Stromal cell of bone marrow (primary cell): ENCODE measurements around the gene PLCG1.
"Not testable (repeated sequence)": the region's sequence is repeated elsewhere in the genome, so short reads cannot be mapped to it uniquely, and the experiment has no call there.

Experiments used
- DNase-seq: peaks from one replicate; pipeline ENCODE4 v3.0.0-alpha.2; 2012; ENCODE audit warnings: low read depth

PLCG1 gene

DNA sequence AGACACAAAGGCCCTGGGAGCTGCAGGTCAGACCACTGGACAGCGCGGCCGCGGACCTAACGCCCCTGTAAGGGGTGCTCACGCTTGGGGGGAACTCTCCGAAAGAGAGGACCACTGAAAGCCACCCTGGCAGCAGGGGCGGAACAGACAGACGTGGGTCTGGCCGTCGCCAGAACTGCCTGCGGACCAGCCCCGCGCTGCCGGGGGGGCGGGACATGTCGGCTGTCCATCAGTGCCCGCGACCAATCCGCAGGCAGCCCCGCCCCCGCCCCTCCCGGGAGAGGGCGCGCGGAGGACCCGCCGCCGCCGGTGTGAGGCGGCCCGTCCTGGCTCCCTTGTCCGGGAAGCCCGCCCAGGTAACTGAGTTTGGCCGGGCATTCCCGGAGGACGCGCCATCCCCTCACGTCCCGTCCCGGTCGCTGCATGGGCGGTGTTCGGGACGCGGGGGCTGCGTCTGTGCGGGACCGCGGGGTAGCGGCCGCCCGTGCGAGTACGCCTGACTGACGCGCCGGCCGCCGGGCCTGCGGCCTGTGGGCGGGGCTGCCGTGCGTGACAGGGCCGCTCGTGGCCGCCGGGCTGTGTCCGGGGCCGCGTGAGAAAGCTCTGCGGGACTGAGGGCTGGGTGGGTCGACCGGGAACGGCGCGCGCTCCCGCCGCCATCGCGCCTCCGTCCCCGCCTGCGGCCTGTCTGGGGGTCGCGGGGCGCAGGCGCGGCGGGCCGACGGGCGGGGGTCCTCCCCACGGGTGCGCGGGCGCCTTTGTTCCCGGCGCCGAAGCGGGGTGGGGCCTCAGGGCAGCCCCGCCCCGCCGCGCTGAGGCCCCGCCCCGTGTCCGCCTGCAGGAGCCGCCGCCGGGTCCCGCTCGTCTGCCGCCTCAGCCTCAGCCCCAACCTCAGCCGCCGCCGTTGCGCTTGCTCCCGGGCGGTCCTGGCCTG lies at the start of gene PLCG1:
Gene PLCG1 (plus strand): TSS at position 864 of the 934 bp plus-strand sequence. CDS start 99 bp downstream, outside the sequence.
- peak; percentile 55 for DNase-seq

DNA sequence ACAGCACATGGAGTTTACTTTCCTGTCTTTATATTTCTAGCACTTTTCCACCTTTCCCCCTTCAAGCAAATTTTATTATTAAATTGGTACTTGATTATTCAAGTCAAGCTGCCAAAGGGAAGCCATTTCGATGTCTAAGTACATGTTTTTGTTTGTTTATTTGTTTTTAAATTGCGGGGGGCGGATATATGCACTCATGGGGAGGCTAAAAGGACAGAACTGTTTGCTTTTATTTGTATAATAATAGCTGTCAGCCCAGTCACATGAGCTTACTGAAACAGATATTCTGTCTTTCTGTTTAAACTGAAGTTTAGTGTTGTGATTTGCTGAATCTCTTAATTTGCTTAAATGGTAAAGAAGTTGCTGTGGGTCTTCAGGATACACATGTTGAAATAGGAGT lies 49.6 kb upstream of the PLCG1 start:
- DNase-seq: no peak

DNA sequence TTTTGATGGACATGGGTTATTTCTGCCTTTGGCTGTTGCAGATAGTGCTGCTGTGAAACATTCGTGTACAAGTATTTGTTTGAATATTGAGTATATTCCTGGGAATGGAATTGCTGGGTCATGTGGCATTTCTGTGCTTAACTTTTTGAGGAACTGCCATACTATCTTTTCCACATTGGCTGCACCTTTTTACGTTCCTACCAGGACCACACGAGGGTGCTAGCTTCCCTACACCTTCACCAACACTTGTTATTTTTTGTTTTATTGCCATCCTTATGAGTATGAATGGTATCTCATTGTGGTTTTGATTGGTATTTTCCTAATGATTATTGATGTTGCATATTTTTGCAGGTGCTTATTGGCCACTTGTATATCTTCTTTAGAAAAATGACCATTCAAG lies 47.8 kb upstream of the PLCG1 start:
- no peak for DNase-seq

GRCh38 chr20:41091927-41092326 lies 45.4 kb upstream of the PLCG1 start:
- DNase-seq: no peak

DNA sequence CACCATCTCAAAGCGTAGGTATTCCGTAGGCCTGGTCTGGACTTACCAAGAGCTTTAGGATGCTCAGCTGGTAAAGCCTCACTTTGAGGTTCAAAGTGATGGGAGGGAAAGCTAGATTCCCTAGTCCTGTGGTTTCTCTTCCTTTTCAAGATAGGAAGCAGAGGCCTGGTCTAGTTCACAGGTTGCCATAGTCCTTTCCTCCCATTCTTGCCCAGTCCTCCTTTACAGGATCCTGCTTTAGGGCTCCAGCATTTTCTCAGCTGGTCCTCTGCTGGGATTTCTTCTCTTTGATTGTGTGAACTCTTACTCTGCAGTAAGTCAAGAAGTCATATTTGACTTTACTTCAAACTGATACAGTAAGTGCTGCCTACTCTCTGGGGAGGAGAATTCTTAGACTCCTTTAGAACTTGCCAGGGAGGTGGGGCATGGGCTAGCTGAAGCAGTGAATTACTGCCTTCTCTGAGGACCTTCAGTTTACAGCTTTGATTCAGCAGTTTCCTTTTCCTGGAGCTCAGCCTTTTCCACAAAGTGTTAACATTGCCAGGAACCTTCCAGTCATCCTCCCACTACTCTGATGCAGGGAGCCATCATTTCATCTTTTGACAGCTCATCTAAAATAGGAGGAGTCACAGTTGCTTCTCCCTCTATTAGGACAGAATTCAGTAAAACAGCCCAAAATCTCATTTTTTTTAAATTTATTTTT lies 42.8 kb upstream of the PLCG1 start:
- peak; percentile 84 for DNase-seq

DNA sequence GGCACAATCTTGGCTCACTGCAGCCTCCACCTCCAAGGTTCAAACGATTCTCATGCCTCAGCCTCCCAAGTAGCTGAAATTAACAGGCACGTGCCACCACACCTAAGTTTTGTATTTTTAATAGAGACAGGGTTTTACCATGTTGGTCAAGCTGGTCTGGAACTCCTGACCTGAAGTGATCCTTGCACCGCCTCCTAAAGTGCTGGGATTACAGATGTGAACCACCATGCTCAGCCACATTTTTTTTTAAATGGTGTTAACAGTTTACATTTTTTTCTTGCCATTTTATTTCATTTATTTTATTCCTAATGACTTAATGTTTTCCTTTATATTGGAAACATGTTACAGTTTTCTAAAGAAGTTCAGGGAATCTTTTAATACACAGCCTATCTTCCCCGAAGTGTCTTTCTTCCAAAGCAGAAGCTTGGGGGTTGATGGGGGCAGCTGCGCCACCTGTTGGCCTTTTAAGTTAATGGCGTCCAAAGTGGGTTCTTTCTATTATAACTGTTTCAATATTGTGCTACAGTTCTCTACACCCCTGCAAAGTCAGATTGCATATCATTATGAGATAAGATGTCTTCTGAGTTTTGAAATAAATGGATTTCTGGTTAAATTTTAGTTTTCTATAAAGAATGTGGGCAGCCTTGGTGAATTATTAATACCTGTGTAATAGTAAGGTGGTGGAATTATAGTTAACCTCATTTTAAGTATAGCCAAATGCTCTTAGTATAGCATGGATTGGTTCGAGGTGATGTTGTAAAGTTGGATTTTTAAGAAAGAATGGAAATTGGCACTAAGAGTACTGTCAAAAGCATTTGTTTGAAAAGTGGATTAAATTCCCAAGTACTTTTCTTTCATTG lies 42.0 kb upstream of the PLCG1 start:
- peak; percentile 45 for DNase-seq

GRCh38 chr20:41098703-41099250 lies 38.6 kb upstream of the PLCG1 start:
- peak; percentile 28 for DNase-seq

DNA sequence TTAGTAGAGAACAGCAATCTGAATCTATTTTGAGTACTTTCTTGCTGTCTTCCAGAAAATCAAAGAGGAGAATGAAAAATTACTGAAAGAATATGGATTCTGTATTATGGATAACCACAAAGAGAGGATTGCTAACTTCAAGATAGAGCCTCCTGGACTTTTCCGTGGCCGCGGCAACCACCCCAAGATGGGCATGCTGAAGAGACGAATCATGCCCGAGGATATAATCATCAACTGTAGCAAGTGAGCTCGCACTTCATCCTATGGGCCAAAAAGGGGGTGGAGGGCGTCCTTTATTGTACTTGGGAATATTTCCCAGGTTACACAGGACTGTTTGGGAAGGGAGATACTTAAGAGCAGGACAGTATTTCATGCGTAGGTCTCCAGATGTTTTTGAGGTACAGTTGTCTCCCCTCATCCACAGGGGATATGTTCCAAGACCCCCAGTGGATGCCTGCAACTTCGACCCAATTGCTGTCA lies 37.3 kb upstream of the PLCG1 start:
- DNase-seq: no peak

- DNase-seq: no peak
These were observed 35.7 kb upstream of the PLCG1 start for GRCh38 chr20:41101660-41102059.

- no peak for DNase-seq
These were observed 28.8 kb upstream of the PLCG1 start for GRCh38 chr20:41108531-41108930.

GRCh38 chr20:41110012-41110411 lies 27.3 kb upstream of the PLCG1 start:
- DNase-seq: no peak

- DNase-seq: no peak
These were observed 26.3 kb upstream of the PLCG1 start for GRCh38 chr20:41110930-41111577.

DNA sequence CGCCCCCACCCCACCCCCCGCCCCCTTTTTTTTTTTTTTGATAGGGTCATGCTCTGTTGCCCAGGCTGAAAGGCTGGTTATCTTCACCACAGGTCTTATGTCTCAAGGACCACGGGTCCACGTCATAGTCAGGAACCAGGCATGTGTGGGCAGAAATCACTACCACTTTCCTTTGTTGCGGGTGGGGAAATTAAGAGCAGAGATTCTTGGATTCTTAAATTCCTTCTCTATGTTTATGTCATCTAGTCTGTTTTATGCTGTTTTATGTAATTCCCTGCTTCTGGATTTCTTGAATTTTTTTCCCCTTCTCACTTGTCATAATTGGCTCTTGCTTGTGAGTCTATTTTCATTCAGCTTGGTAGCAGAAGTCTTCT lies 25.8 kb upstream of the PLCG1 start:
- DNase-seq: no peak

DNA sequence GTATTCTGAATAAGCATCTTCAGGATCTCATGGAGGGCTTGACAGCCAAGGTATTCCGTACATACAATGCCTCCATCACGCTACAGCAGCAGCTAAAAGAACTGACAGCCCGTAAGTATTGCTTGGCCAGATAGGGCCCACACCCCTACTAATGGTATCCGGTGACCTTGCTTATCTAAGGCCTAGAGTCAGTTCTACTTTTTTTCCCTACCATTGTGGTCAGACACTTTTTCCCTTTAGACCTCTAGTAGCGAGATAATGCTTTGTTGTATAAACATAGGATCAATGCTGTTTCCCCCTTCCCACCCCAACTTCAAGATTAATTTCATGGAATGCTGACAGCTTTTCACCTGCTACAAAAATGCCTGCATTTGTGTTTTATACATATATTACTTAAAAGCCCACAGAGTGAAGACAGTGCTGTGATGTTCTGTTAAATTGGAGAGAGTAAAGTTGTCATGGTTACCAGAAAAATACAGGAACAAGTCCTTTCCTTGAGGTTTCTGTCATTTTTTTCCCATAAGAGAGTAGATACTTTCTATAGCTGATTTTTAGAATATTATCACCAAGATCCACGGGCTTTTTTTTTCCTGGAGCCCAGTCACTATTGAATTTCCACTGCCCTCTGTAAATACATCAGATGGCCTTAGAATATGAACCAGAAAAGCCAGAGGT lies 20.9 kb upstream of the PLCG1 start:
- no peak for DNase-seq

GRCh38 chr20:41118159-41118558 lies 19.2 kb upstream of the PLCG1 start:
- DNase-seq: not testable (repeated sequence)

GRCh38 chr20:41118632-41119031 lies 18.7 kb upstream of the PLCG1 start:
- no peak for DNase-seq

GRCh38 chr20:41119614-41120561 lies 17.5 kb upstream of the PLCG1 start:
- DNase-seq: no peak

DNA sequence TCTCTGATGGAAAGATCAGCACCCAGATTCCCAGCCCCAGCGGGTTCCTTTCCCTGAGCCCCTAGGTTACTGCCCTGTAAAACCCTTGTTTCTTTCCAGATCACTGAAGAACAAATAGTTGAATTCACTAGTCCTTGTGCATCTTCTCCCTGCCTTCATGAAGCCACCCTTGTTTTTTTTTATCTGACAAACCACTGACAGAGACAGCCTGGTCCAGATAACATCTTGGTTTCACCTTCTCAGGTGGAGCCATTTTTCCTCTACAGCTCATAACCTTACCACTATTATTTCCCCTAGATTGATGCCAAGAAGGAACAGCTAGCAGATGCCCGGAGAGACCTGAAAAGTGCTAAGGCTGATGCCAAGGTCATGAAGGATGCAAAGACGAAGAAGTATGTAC lies 15.9 kb upstream of the PLCG1 start:
- no peak for DNase-seq

DNA sequence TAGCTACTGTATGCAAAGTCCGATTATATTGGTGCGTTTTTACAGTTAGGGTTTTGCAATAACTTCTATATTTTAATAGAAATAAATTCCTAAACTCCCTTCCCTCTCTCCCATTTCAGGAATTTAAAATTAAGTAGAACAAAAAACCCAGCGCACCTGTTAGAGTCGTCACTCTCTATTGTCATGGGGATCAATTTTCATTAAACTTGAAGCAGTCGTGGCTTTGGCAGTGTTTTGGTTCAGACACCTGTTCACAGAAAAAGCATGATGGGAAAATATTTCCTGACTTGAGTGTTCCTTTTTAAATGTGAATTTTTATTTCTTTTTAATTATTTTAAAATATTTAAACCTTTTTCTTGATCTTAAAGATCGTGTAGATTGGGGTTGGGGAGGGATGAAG lies 13.7 kb upstream of the PLCG1 start:
- no peak for DNase-seq
